SU-DHL-6 (cell line): Measurements from ENCODE around the gene DES.

Experiments used
- H2AFZ ChIP-seq: fragments of 200-600 bp; sonication (generic); 2 replicates; pipeline ENCODE4 v1.6.1; 2014; ENCODE audit warnings: low read depth, mild to moderate bottlenecking, moderate library complexity, mixed read lengths, antibody characterized with exemption, low read length; ENCODE audit not compliant: severe bottlenecking
- H3F3A ChIP-seq: fragments of 200-600 bp; shearing (Covaris generic); 2 replicates; pipeline ENCODE4 v1.6.0; 2016; ENCODE audit warnings: antibody characterized with exemption, mild to moderate bottlenecking; ENCODE audit not compliant: insufficient read depth
- H3K27ac ChIP-seq: fragments of 200-600 bp; sonication (generic); 2 replicates; pipeline ENCODE4 v1.5.1; 2016; ENCODE audit warnings: low read depth, mild to moderate bottlenecking, low read length, moderate library complexity, mixed read lengths
- H3K27me3 ChIP-seq: fragments of 200-600 bp; sonication (generic), shearing (Covaris generic); 2 replicates; pipeline ENCODE4 v1.6.0; 2014; ENCODE audit warnings: mild to moderate bottlenecking, low read length
- H3K36me3 ChIP-seq: fragments of 200-600 bp; sonication (generic); 2 replicates; pipeline ENCODE4 v1.6.1; 2014; ENCODE audit warnings: mild to moderate bottlenecking, low read length, mixed read lengths
- H3K4me2 ChIP-seq: fragments of 300-600, 200-600 bp; shearing (Covaris generic), sonication (generic); 2 replicates; pipeline ENCODE4 v1.6.0; 2014; ENCODE audit warnings: low read length, low read depth, mild to moderate bottlenecking; ENCODE audit not compliant: poor library complexity, severe bottlenecking
- H3K4me3 ChIP-seq: fragments of 200-600 bp; sonication (generic); 2 replicates; pipeline ENCODE4 v1.5.1; 2014; ENCODE audit warnings: antibody characterized with exemption, low read length, mild to moderate bottlenecking, mixed read lengths; ENCODE audit not compliant: insufficient read depth, poor library complexity, severe bottlenecking
- H3K79me2 ChIP-seq: fragments of 200-600 bp; sonication (generic); 2 replicates; pipeline ENCODE4 v1.6.1; 2014; ENCODE audit warnings: mild to moderate bottlenecking, low read length, moderate library complexity; ENCODE audit not compliant: insufficient read depth
- H3K9ac ChIP-seq: fragments of 200-600 bp; sonication (generic); 2 replicates; pipeline ENCODE4 v1.7.0; 2014; ENCODE audit warnings: mild to moderate bottlenecking, low read length
- H3K9me2 ChIP-seq: fragments of 200-600 bp; sonication (generic); replicated peaks from 2 replicates; pipeline ENCODE4 v1.6.1; 2014; ENCODE audit warnings: low read length; ENCODE audit not compliant: insufficient read depth
- H3K9me3 ChIP-seq: fragments of 200-600 bp; sonication (generic); 2 replicates; pipeline ENCODE4 v1.6.1; 2014; ENCODE audit warnings: low read length, mixed read lengths; ENCODE audit not compliant: insufficient read depth
- H4K20me1 ChIP-seq: fragments of 200-600 bp; sonication (generic); 2 replicates; pipeline ENCODE4 v1.6.1; 2014; ENCODE audit warnings: low read depth, mild to moderate bottlenecking, antibody characterized with exemption, low read length, moderate library complexity, mixed read lengths
- CTCF ChIP-seq: fragments of 200-600 bp; sonication (generic); IDR thresholded peaks from one replicate; pipeline ENCODE4 v1.5.1; 2017; ENCODE audit warnings: antibody characterized with exemption, mild to moderate bottlenecking, low read length, moderate library complexity; ENCODE audit not compliant: insufficient read depth, poor library complexity, severe bottlenecking
- EZH2phosphoT487 ChIP-seq: fragments of 200-600 bp; sonication (generic), shearing (Covaris generic); conservative IDR thresholded peaks from 2 replicates; pipeline ENCODE4 v1.6.1; 2018; ENCODE audit warnings: mild to moderate bottlenecking, antibody characterized with exemption, low read length, moderate library complexity, mixed read lengths

Gene DES

DNA sequence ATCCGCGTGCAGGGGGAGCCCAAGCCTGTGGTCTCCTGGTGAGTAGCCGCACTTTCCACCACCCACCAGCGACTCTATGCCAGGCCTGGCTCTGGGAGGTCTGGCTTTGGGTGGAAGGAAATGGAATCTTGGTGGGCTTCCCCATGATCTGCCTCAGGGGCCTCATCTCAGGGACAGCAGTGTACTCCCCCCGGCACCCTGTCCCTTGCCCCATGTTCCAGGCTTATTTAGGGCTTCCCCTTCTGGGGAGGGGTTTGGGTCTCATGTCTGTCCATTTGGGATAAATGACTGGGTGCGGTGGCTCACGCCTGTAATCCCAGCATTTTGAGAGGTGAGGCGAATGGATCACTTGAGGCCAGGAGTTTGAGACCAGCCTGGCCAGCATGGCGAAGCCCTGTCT lies 44.2 kb downstream of the DES start:
- H3K27ac ChIP-seq, result no peak overlapping the region
- no peaks in the 10 kb centered on the region for H3K9me3 ChIP-seq
- no peaks in the 10 kb centered on the region for H3K9me2 ChIP-seq
- no peaks in the 10 kb centered on the region for H3F3A ChIP-seq
- no peaks in the 10 kb centered on the region for H3K79me2 ChIP-seq
- no peaks in the 10 kb centered on the region for H3K36me3 ChIP-seq
- H3K4me2 ChIP-seq, result no peak overlapping the region
- no peak overlapping the region for H2AFZ ChIP-seq
- TF ChIP-seq CTCF (no peak), EZH2phosphoT487 (no peak)
- H3K4me3 ChIP-seq, result no peak overlapping the region
- H3K9ac ChIP-seq, result no peak overlapping the region
- no peaks in the 10 kb centered on the region for H3K27me3 ChIP-seq
- H4K20me1 ChIP-seq, result no peaks in the 10 kb centered on the region

- H3K4me3 ChIP-seq, result no peak overlapping the region
- H3F3A ChIP-seq, result no peaks in the 10 kb centered on the region
- H4K20me1 ChIP-seq, result no peaks in the 10 kb centered on the region
- no peak overlapping the region for H2AFZ ChIP-seq
- H3K9me3 ChIP-seq, result no peaks in the 10 kb centered on the region
- H3K4me2 ChIP-seq, result no peak overlapping the region
- no peaks in the 10 kb centered on the region for H3K9me2 ChIP-seq
- H3K27ac ChIP-seq, result no peak overlapping the region
- H3K79me2 ChIP-seq, result no peaks in the 10 kb centered on the region
- TF ChIP-seq EZH2phosphoT487, result no peak
- TF ChIP-seq CTCF, result no peak
- H3K27me3 ChIP-seq, result no peaks in the 10 kb centered on the region
- H3K36me3 ChIP-seq, result no peaks in the 10 kb centered on the region
- no peak overlapping the region for H3K9ac ChIP-seq
Measured at GRCh38 chr2:219464286-219465032, 46.3 kb downstream of the DES start.

DNA sequence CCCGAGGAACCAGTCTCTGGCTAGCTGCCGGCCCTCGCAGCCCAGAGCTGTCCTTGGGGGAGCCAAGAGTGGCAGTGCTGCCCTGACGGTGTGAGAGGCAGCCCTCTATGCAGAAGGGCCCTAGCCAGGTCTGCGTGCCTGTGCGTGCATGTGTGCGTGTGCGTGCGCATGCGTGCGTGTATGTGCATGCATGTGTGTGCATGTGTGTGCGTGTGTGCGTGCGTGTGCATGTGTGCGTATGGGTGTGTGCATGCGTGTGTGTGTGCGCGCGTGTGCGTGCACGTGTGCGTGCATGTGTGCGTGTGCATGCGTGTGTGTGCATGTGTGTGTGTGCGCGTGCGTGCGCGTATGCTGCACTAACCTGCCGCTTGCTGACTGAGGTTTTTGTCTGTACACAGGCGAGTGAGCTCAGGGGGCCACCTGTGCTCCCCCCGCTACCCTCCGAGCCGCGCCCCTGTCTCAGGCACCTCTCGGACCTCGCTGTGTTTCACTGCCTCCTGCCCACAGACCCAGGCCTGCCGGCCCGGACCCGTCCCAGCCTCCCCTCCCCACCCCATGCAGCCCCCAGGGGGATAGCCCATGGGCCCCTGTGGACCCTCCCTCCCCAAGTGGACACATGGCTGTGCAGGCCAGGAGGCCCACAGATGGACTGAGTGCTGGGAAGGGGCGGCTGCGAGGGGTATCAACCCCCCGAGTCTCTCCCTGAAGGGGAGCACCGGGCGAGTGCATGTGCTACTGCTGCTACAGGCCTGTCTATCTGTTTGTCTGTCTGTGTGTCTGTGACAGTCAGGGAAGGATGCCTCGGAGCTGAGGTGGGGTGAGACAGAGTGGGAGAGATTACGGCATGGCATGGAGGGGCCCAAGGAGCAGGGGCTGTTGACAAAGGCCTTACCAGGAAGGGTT lies 47.7 kb downstream of the DES start:
- H3K9me3 ChIP-seq, result no peaks in the 10 kb centered on the region
- no peak overlapping the region for H3K9ac ChIP-seq
- no peaks in the 10 kb centered on the region for H3K9me2 ChIP-seq
- H3K27me3 ChIP-seq, result no peaks in the 10 kb centered on the region
- H3K4me2 ChIP-seq, result no peak overlapping the region
- no peak overlapping the region for H3K27ac ChIP-seq
- no peaks in the 10 kb centered on the region for H4K20me1 ChIP-seq
- no peaks in the 10 kb centered on the region for H3K36me3 ChIP-seq
- no peaks in the 10 kb centered on the region for H3F3A ChIP-seq
- H3K4me3 ChIP-seq, result no peak overlapping the region
- no peak overlapping the region for H2AFZ ChIP-seq
- TF ChIP-seq EZH2phosphoT487, result no peak
- TF ChIP-seq CTCF, result no peak
- H3K79me2 ChIP-seq, result no peaks in the 10 kb centered on the region
